Measurements from ENCODE around the gene SPAG16.
"Not testable (repeated sequence)": the region's sequence is repeated elsewhere in the genome, so short reads cannot be mapped to it uniquely, and the experiment has no call there.

Gene SPAG16

GRCh38 chr2:213275265-213275664 is 9.0 kb upstream of the SPAG16 start:
- no peak for DNase-seq

GRCh38 chr2:213277134-213277533 is 7.1 kb upstream of the SPAG16 start:
- DNase-seq = not testable (repeated sequence)

GRCh38 chr2:213279116-213279620 is 5.1 kb upstream of the SPAG16 start:
- no peak for DNase-seq

- DNase-seq = no peak
These were observed 4.3 kb upstream of the SPAG16 start for GRCh38 chr2:213279971-213280370.

GRCh38 chr2:213281156-213281555 is 3.1 kb upstream of the SPAG16 start:
- DNase-seq = no peak

- no peak for DNase-seq
These were observed 1.1 kb downstream of the SPAG16 start for GRCh38 chr2:213285404-213285803.

- DNase-seq = no peak
These were observed 1.9 kb downstream of the SPAG16 start for GRCh38 chr2:213286161-213286560.

- no peak for DNase-seq
These were observed 4.8 kb downstream of the SPAG16 start for GRCh38 chr2:213288913-213289700.

- DNase-seq = no peak
These were observed 6.2 kb downstream of the SPAG16 start for GRCh38 chr2:213290501-213290900.

GRCh38 chr2:213296270-213296669 is 12.0 kb downstream of the SPAG16 start:
- no peak for DNase-seq

GRCh38 chr2:213306316-213306942 is 22.2 kb downstream of the SPAG16 start:
- DNase-seq = peak; percentile 33

- DNase-seq = no peak
These were observed 31.1 kb downstream of the SPAG16 start for GRCh38 chr2:213315168-213315876.

- no peak for DNase-seq
These were observed 31.9 kb downstream of the SPAG16 start for GRCh38 chr2:213316001-213316735.

- DNase-seq = peak; percentile 34
These were observed 33.7 kb downstream of the SPAG16 start for GRCh38 chr2:213317929-213318328.

- DNase-seq = no peak
These were observed 36.3 kb downstream of the SPAG16 start for GRCh38 chr2:213320604-213321003.

- no peak for DNase-seq
These were observed 52.0 kb downstream of the SPAG16 start for GRCh38 chr2:213336253-213336770.

- no peak for DNase-seq
These were observed 69.2 kb downstream of the SPAG16 start for GRCh38 chr2:213353419-213353818.

GRCh38 chr2:213376644-213377043 is 92.4 kb downstream of the SPAG16 start:
- DNase-seq = no peak

GRCh38 chr2:213407027-213407426 is 122.8 kb downstream of the SPAG16 start:
- not testable (repeated sequence) for DNase-seq

- DNase-seq = not testable (repeated sequence)
These were observed 124.3 kb downstream of the SPAG16 start for GRCh38 chr2:213408426-213409070.

- DNase-seq = not testable (repeated sequence)
These were observed 126.4 kb downstream of the SPAG16 start for GRCh38 chr2:213410687-213411086.

Data from NCI-H226 (cell line).